M059J (cell line): ENCODE results near the gene NUDT8. TPM values are rescaled to one million over a fixed set of nuclear protein-coding genes. Genes with fewer than 3 reads are reported as not detected.
"Not testable (repeated sequence)": the region's sequence is repeated elsewhere in the genome, so short reads cannot be mapped to it uniquely, and the experiment has no call there.

Source experiments
- DNase-seq: peaks from one replicate; pipeline ENCODE4 v3.0.0-alpha.2; 2012; ENCODE audit warnings: low read depth
- total RNA-seq: library from RNA; depleted of rRNA; stranded (reverse); fragments of >200 nt; shearing (Covaris generic); gene quantifications from 2 replicates; pipeline ENCODE4 v1.2.3, GENCODE V29; 2014; rRNA removed

NUDT8 gene
- total RNA-seq, 1 experiment from 2014 or later: 5.7 TPM

- DNase-seq: no peak
These were observed 36.2 kb downstream of the NUDT8 start for GRCh38 chr11:67593565-67593905.

DNA sequence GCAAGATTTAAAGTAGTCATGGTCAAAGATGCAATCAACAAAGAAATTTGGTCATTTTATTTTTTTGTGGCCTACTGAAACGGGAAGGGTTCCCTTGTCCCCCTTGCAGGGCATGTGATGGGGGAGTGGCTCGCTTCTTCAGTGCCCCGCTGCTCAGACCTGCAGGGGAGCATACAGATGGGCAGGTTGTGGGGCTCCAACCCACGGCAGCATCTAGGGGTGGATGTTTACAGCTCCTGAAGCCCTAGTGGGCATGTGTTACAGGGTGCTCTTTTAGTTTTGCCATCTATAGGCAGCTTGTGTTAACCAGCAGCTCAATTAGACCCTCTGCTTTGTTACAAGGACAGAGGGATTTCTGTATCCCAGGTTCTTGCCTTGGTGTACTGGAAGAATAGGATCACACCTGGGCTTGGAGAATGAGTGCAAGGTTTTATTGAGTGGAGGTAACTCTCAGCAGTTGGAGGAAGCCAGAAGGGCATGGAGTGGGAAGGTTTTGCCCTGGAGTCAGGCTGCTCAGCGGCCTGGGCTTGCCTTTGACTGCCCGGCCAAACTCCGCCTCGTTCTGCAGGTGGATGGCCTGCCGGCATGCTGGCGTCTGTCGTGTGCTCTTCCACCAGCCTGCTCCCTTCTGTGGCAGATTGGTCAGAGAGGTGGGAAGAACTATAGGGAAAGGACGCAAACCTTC lies 36.7 kb downstream of the NUDT8 start:
- DNase-seq: no peak

- DNase-seq: not testable (repeated sequence)
These were observed 40.8 kb downstream of the NUDT8 start for GRCh38 chr11:67588899-67589415.

GRCh38 chr11:67588136-67588503 lies 41.6 kb downstream of the NUDT8 start:
- DNase-seq: no peak

DNA sequence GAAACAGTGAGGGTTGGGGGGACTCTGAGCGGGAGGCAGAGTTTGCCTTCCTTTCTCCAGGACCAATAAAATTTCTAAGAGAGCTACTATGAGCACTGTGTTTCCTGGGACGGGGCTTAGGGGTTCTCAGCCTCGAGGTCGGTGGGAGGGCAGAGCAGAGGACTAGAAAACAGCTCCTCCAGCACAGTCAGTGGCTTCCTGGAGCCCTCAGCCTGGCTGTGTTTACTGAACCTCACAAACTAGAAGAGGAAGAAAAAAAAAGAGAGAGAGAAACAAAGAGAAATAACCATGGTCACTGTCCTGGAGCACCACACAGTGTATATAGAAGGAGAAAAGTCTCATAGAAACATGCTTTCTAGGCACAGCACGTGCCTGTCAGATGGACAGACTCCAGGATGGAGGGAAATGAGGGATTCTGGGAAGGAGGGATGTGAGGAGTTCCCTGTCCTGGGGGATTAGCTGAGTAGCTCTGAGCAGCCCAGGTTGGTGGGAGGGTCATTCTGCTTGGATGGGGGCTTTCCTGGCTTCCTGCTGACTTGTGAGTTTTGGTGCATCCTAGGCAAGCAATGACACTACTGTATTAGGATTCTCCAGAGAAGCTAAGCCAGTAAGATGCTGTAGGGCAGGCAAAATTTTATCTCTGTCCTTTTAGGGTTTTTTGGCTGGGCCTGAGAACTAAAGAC lies 43.0 kb downstream of the NUDT8 start:
- DNase-seq: no peak

DNA sequence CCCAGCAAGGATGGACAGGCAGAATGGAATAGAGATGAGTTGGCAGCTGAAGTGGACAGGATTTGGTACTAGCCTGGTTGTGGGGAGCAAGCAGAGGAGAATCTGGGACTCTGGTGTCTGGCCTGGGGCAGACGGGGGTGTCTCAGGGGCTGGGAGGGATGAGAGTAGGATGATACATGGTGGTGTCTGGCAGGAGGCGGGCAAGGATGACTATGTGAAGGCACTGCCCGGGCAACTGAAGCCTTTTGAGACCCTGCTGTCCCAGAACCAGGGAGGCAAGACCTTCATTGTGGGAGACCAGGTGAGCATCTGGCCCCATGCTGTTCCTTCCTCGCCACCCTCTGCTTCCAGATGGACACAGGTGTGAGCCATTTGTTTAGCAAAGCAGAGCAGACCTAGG lies 43.8 kb downstream of the NUDT8 start:
- no peak for DNase-seq

- no peak for DNase-seq
These were observed 44.6 kb downstream of the NUDT8 start for GRCh38 chr11:67584881-67585873.

- DNase-seq: no peak
These were observed 45.4 kb downstream of the NUDT8 start for GRCh38 chr11:67584205-67584880.

- peak; percentile 81 for DNase-seq
These were observed 46.2 kb downstream of the NUDT8 start, which contains the start of gene GSTP1 for GRCh38 chr11:67583247-67584204. GSTP1 (plus strand) TSS chr11:67583812; CDS start chr11:67583844, 32 bp downstream.

GRCh38 chr11:67582011-67582410 lies 47.7 kb downstream of the NUDT8 start:
- DNase-seq: no peak

- no peak for DNase-seq
These were observed 48.3 kb downstream of the NUDT8 start for GRCh38 chr11:67581469-67581868.

DNA sequence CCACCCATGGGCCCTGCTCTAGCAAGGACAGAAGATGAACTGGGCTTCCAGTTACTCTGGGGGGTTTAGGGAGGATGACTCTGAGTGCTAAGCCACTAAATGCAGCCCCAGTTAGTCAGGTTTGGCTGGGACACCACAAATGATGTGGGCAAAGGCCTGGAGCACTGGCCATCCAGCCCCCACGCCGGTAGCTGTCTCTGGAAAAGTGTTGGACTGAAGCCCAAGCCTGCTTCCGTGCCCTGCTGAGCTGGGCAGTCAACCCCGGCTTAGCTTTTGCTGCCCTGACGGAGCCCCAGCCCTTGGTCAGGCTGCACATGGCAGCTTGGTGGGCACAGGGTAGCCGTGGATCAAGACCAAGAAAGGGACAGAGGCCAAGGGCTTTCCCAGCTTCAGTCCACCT lies 51.8 kb downstream of the NUDT8 start:
- no peak for DNase-seq

Other genes starting within 250 kb of the NUDT8 start
- gene RAD9A, start 238.0 kb downstream of the NUDT8 start, total RNA-seq: 7.3 and 13.3 TPM in 2 replicates
- gene PPP1CA, start 228.1 kb downstream of the NUDT8 start, total RNA-seq: 223 and 247 TPM in 2 replicates
- not detected in 2 replicates for gene TBC1D10C, start 225.9 kb downstream of the NUDT8 start, total RNA-seq
- 0.22 TPM in 1 of 2 replicates, not detected in the other for gene CARNS1, start 214.3 kb downstream of the NUDT8 start, total RNA-seq
- gene RPS6KB2, start 201.4 kb downstream of the NUDT8 start, total RNA-seq: 36.6 and 37.1 TPM in 2 replicates
- gene PTPRCAP, start 192.3 kb downstream of the NUDT8 start, total RNA-seq: 0.20 and 0.47 TPM in 2 replicates
- 79.7 and 137 TPM in 2 replicates for gene CORO1B, start 186.5 kb downstream of the NUDT8 start, total RNA-seq
- gene GPR152, start 177.2 kb downstream of the NUDT8 start, total RNA-seq: not detected in 2 replicates
- gene CABP4, start 174.6 kb downstream of the NUDT8 start, total RNA-seq: 6.9 and 9.0 TPM in 2 replicates
- 13.5 and 16.1 TPM in 2 replicates for gene TMEM134, start 160.7 kb downstream of the NUDT8 start, total RNA-seq
- 65.7 and 81.6 TPM in 2 replicates for gene AIP, start 146.9 kb downstream of the NUDT8 start, total RNA-seq
- gene PITPNM1, start 124.6 kb downstream of the NUDT8 start, total RNA-seq: 18.7 and 36.7 TPM in 2 replicates
- 63.8 and 71.7 TPM in 2 replicates for gene CDK2AP2, start 121.8 kb downstream of the NUDT8 start, total RNA-seq
- gene CABP2, start 106.5 kb downstream of the NUDT8 start, total RNA-seq: not detected in 2 replicates
- 436 and 441 TPM in 2 replicates for gene GSTP1, start 46.1 kb downstream of the NUDT8 start, total RNA-seq
- 118 and 153 TPM in 2 replicates for gene NDUFV1, start 23.0 kb downstream of the NUDT8 start, total RNA-seq
- not detected in 2 replicates for gene TBX10, start 9.8 kb upstream of the NUDT8 start, total RNA-seq
- 0.91 TPM in 2 replicates for gene ACY3, start 20.8 kb upstream of the NUDT8 start, total RNA-seq
- gene ALDH3B2, start 44.7 kb upstream of the NUDT8 start, total RNA-seq: not detected in 2 replicates